ENCODE results near the gene UQCR10.

Gene UQCR10

GRCh38 chr22:29780748-29781676, 13.8 kb downstream of the UQCR10 start:
- H3K23ac ChIP-seq (ENCODE audit: low read length in 2 of 2): no peak overlapping the region
- H2AK5ac ChIP-seq (ENCODE audit: low read length, severe bottlenecking): peak overlapping the region; percentile 33
- H2AFZ ChIP-seq (ENCODE audit: low read depth, low read length): no peak overlapping the region
- H3K9ac ChIP-seq (ENCODE audit: low read length): peak overlapping the region; percentile 82
- H4K91ac ChIP-seq (ENCODE audit: low read length): peak overlapping the region; percentile 6
- no peaks in the 10 kb centered on the region for H3K27me3 ChIP-seq (ENCODE audit: control insufficient read depth in 1 of 2, insufficient read depth in 1 of 2, low read length in 2 of 2)
- peak overlapping the region; percentile 77 for H3K27ac ChIP-seq (ENCODE audit: low read length, poor library complexity, severe bottlenecking)
- H3K79me1 ChIP-seq (replicated peaks; ENCODE audit: low read length, poor library complexity, severe bottlenecking): no peaks in the 10 kb centered on the region
- H2BK12ac ChIP-seq (ENCODE audit: low read length in 2 of 2): peak overlapping the region; percentile 1 to 27
- H2BK15ac ChIP-seq (ENCODE audit: low read depth, poor library complexity, severe bottlenecking): no peak overlapping the region
- peak overlapping the region in 1 of 2 experiments; percentile 2 for H3K4ac ChIP-seq (ENCODE audit: low read depth in 1 of 2, low read length in 2 of 2)
- 10% methylated on average over 8 of the region's 8 CpGs for WGBS
- peaks cover 25% of the 10 kb centered on the region for H3K4me1 ChIP-seq (ENCODE audit: control insufficient read depth, insufficient read depth, low read depth, low read length)
- peak overlapping the region in 1 of 2 experiments; percentile 21 for H3K4me3 ChIP-seq (ENCODE audit: insufficient read depth in 1 of 2, low read depth in 1 of 2, low read length in 2 of 2)
- no peak overlapping the region for H2BK120ac ChIP-seq (ENCODE audit: low read depth, low read length)
- peak; percentile 58 for DNase-seq
- H3K4me2 ChIP-seq (ENCODE audit: low read length, poor library complexity, severe bottlenecking): no peak overlapping the region
- H3K18ac ChIP-seq (ENCODE audit: low read depth in 1 of 2, low read length in 2 of 2): peak overlapping the region; percentile 42 to 78
- H3K36me3 ChIP-seq (ENCODE audit: control insufficient read depth in 1 of 2, insufficient read depth in 2 of 2, low read depth in 1 of 2, low read length in 2 of 2): peaks cover 0 to under 1% of the 10 kb centered on the region in 2 experiments
- H3K14ac ChIP-seq (ENCODE audit: low read length in 2 of 2): no peak overlapping the region
- no peaks in the 10 kb centered on the region for H3K9me3 ChIP-seq (ENCODE audit: control insufficient read depth, low read length)
- H4K8ac ChIP-seq (ENCODE audit: low read length): peak overlapping the region; percentile 16
- no peak overlapping the region for H2BK5ac ChIP-seq (ENCODE audit: low read depth, low read length, poor library complexity, severe bottlenecking)

GRCh38 chr22:29782061-29782845, 15.1 kb downstream of the UQCR10 start:
- WGBS: 80% methylated on average over 7 of the region's 7 CpGs
- H4K8ac ChIP-seq (ENCODE audit: low read length): peak overlapping the region; percentile 74
- H3K27me3 ChIP-seq (ENCODE audit: control insufficient read depth in 1 of 2, insufficient read depth in 1 of 2, low read length in 2 of 2): no peaks in the 10 kb centered on the region
- H3K79me1 ChIP-seq (replicated peaks; ENCODE audit: low read length, poor library complexity, severe bottlenecking): no peaks in the 10 kb centered on the region
- no peaks in the 10 kb centered on the region for H3K9me3 ChIP-seq (ENCODE audit: control insufficient read depth, low read length)
- H2AK5ac ChIP-seq (ENCODE audit: low read length, severe bottlenecking): peak overlapping the region; percentile 85
- no peak overlapping the region for H2AFZ ChIP-seq (ENCODE audit: low read depth, low read length)
- H3K18ac ChIP-seq (ENCODE audit: low read depth in 1 of 2, low read length in 2 of 2): peak overlapping the region; percentile 16 to 42
- H3K9ac ChIP-seq (ENCODE audit: low read length): peak overlapping the region; percentile 82
- H2BK15ac ChIP-seq (ENCODE audit: low read depth, poor library complexity, severe bottlenecking): peak overlapping the region; percentile 17
- H3K4ac ChIP-seq (ENCODE audit: low read depth in 1 of 2, low read length in 2 of 2): peak overlapping the region; percentile 35 to 59
- peak overlapping the region in 1 of 2 experiments; percentile 57 for H2BK12ac ChIP-seq (ENCODE audit: low read length in 2 of 2)
- peak overlapping the region in 1 of 2 experiments; percentile 18 for H3K14ac ChIP-seq (ENCODE audit: low read length in 2 of 2)
- no peak for DNase-seq
- no peak overlapping the region for H2BK120ac ChIP-seq (ENCODE audit: low read depth, low read length)
- no peak overlapping the region for H2BK5ac ChIP-seq (ENCODE audit: low read depth, low read length, poor library complexity, severe bottlenecking)
- peaks cover 4 to 6% of the 10 kb centered on the region in 2 experiments for H3K36me3 ChIP-seq (ENCODE audit: control insufficient read depth in 1 of 2, insufficient read depth in 2 of 2, low read depth in 1 of 2, low read length in 2 of 2)
- peaks cover 25% of the 10 kb centered on the region for H3K4me1 ChIP-seq (ENCODE audit: control insufficient read depth, insufficient read depth, low read depth, low read length)
- H4K91ac ChIP-seq (ENCODE audit: low read length): peak overlapping the region; percentile 34
- H3K4me3 ChIP-seq (ENCODE audit: insufficient read depth in 1 of 2, low read depth in 1 of 2, low read length in 2 of 2): no peak overlapping the region
- peak overlapping the region; percentile 31 for H3K27ac ChIP-seq (ENCODE audit: low read length, poor library complexity, severe bottlenecking)
- H3K4me2 ChIP-seq (ENCODE audit: low read length, poor library complexity, severe bottlenecking): no peak overlapping the region
- H3K23ac ChIP-seq (ENCODE audit: low read length in 2 of 2): no peak overlapping the region

- H2AK5ac ChIP-seq (ENCODE audit: low read length, severe bottlenecking): no peak overlapping the region
- no peak overlapping the region for H3K18ac ChIP-seq (ENCODE audit: low read depth in 1 of 2, low read length in 2 of 2)
- no peaks in the 10 kb centered on the region for H3K79me1 ChIP-seq (replicated peaks; ENCODE audit: low read length, poor library complexity, severe bottlenecking)
- no peak overlapping the region for H3K4ac ChIP-seq (ENCODE audit: low read depth in 1 of 2, low read length in 2 of 2)
- H3K4me3 ChIP-seq (ENCODE audit: insufficient read depth in 1 of 2, low read depth in 1 of 2, low read length in 2 of 2): peak overlapping the region in 1 of 2 experiments; percentile 5
- H3K27ac ChIP-seq (ENCODE audit: low read length, poor library complexity, severe bottlenecking): no peak overlapping the region
- H3K14ac ChIP-seq (ENCODE audit: low read length in 2 of 2): no peak overlapping the region
- no peak overlapping the region for H2BK12ac ChIP-seq (ENCODE audit: low read length in 2 of 2)
- 87% methylated on average over 8 of the region's 9 CpGs for WGBS
- peaks cover 28 to 29% of the 10 kb centered on the region in 2 experiments for H3K36me3 ChIP-seq (ENCODE audit: control insufficient read depth in 1 of 2, insufficient read depth in 2 of 2, low read depth in 1 of 2, low read length in 2 of 2)
- no peak overlapping the region for H2AFZ ChIP-seq (ENCODE audit: low read depth, low read length)
- H3K27me3 ChIP-seq (ENCODE audit: control insufficient read depth in 1 of 2, insufficient read depth in 1 of 2, low read length in 2 of 2): no peaks in the 10 kb centered on the region
- H3K4me2 ChIP-seq (ENCODE audit: low read length, poor library complexity, severe bottlenecking): no peak overlapping the region
- H3K9ac ChIP-seq (ENCODE audit: low read length): peak overlapping the region; percentile 38
- peaks cover 18% of the 10 kb centered on the region for H3K4me1 ChIP-seq (ENCODE audit: control insufficient read depth, insufficient read depth, low read depth, low read length)
- H4K8ac ChIP-seq (ENCODE audit: low read length): no peak overlapping the region
- H2BK15ac ChIP-seq (ENCODE audit: low read depth, poor library complexity, severe bottlenecking): no peak overlapping the region
- DNase-seq: no peak
- H4K91ac ChIP-seq (ENCODE audit: low read length): no peak overlapping the region
- no peak overlapping the region for H2BK5ac ChIP-seq (ENCODE audit: low read depth, low read length, poor library complexity, severe bottlenecking)
- no peak overlapping the region for H3K23ac ChIP-seq (ENCODE audit: low read length in 2 of 2)
- H3K9me3 ChIP-seq (ENCODE audit: control insufficient read depth, low read length): no peaks in the 10 kb centered on the region
- H2BK120ac ChIP-seq (ENCODE audit: low read depth, low read length): no peak overlapping the region
These were observed 17.5 kb downstream of the UQCR10 start for GRCh38 chr22:29784451-29785361.

Data from mesenchymal stem cell (in vitro differentiated cells and primary cell).